NCI-H748 treated with DMSO at 0.1 percent for 48 hours (cell line): ENCODE data around the gene ETNK2.

Source experiments
- DNase-seq: peaks from one replicate; lab custom pipeline; 2025; lab: John Stamatoyannopoulos, UW

ETNK2 gene, protein sequence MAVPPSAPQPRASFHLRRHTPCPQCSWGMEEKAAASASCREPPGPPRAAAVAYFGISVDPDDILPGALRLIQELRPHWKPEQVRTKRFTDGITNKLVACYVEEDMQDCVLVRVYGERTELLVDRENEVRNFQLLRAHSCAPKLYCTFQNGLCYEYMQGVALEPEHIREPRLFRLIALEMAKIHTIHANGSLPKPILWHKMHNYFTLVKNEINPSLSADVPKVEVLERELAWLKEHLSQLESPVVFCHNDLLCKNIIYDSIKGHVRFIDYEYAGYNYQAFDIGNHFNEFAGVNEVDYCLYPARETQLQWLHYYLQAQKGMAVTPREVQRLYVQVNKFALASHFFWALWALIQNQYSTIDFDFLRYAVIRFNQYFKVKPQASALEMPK

DNA sequence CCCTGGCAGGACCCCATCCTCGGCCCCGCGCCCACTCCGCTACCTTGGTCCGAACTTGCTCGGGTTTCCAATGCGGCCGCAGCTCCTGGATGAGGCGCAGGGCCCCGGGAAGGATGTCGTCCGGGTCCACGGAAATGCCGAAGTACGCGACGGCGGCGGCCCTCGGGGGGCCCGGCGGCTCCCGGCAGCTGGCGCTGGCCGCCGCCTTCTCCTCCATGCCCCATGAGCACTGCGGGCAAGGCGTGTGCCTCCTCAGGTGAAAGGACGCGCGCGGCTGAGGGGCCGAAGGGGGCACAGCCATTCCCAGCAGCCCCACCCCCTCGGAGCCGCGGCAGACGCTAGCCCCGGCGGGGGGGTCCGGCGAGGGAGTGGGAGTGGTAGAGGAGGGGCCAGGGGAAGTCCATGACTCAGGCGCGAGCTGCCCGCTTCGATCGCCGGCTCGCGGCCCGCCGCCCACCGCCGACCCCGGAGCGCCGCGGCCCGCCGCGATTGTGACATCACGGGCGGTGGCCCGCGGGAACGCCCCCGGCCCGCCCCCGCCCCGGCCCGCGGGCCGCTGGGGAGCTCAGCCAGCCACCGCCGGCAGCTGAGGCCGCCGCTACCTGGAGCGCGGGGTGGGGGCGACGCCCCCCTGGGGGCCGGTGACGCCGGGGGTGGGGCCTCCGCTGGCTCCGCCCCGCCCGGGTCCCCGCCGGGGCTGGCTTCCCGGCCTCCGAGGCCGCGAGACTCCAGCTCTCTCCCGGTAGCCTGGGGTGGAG lies at the start of gene ETNK2:
TSS of gene ETNK2 (minus strand) at position 493 of the 758 bp plus-strand sequence. CDS start at position 301, 192 bp downstream.
- peak; percentile 23 for DNase-seq

DNA sequence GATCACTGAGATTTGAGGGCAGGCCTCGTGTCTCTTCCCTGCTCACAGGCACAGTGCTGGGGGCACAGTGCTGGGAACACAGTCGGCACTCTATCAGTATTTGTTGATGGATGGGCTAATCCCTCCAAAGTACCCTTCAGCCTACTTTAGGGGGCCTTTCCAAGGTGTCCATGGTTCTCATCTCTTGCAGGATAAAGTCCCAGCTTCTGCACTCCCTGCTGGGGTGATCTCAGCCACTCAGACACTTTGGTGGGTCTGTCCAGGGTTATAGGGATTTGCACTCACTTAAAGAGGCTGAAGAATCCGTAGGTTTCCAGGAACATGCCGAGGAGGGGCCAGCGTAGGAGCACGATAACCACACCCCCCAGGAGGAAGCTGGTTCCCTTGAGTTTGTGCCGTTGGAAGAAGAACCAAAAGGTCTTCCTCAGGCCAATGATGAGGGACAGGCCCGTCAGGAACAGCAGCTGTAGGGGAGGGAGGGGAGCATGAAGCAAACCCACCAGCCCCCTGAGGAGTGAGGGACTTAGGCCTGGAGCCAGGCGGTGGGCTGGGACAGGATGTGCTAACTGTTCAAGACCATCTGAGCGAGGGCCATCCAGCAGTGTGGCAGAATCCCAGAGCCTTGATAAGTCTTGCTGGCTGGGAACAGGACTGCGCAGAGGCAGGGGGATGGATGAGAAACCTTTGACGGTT lies 49.6 kb upstream of the ETNK2 start:
- DNase-seq: no peak

DNA sequence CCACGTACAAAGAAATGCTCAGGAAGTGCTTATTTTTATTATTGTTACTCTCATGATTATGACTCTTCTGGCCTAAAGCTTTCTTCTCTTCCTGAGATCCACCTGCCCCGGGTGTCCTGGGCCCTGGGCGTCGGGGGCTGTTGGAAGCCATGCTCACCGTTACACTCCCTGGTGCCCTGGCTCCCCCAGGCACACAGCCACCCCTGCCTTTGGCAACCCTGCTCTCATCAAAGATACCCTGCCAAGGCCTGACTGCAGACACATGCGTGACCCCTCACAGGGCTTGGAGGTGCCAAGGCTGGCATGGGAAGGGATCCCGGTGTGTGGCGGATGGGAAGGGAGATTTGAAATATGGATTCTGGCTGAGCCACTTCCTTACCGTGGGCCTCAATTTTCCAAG lies 47.7 kb upstream of the ETNK2 start:
- DNase-seq: no peak

DNA sequence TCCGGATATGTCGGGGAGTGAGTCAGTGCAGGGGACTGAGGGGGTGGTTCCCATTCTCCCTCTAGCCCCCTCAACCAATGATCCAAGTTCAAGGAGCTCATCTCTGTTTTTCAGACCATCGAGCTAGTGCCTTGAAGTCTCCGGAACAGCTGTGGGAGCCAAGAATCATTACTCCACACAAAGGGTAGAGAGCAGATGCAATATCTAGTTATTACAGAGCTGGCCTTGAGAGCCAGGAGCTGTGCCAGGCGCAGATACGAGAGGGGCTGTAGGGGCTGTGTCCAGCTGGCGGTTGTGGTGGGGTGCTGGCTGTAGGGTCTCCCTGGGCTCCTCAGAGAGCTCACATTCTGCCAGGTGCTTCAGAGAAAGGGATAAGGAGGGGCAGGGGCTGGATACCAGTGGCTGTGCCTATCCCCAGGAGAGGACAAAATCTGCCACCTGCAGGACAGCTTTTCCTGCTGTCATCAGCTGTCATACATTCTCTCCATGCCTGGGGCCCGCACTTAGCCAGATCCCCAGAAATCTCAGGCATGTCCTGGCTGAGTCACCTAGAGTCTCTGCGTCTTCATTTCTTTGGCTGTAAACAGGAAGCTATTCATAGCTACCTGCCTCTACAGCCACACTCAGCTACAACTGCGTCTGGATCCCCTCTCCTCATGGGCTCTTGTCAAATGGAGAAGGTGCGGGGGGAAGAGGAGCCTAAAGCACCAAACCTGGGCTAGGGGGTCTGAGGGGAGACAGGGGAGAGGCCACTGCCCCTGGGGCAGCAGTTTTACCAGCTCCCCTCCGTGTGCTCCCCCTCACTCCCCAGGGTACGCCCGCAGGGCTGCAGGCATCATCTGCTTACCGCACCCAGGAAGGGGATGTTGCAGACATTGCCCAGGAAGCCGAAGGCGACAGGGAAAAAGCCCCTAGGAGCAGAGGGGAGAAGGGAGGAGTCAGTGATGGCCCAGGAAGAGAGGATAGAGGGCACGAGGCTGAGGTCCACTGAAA lies 46.8 kb upstream of the ETNK2 start:
- DNase-seq: no peak

DNA sequence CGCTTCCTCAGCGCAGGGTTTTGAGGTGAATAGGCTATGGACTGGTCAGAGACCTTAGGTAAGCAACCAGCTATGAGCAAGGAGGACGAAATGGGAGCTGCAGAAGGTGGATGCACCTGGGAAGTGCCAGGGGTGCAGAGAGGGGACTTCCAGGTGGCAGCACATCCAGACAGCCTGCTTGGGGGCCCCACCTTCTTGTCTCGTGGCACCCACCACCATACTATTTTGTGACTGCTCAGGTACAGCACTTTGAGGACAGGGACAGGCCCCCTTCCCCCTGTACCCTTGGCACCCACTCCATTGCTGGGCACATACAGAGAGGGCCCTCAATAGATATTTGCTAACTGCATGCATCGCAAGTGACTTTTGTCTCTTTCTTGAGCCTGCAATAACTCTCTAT lies 45.2 kb upstream of the ETNK2 start:
- DNase-seq: no peak

DNA sequence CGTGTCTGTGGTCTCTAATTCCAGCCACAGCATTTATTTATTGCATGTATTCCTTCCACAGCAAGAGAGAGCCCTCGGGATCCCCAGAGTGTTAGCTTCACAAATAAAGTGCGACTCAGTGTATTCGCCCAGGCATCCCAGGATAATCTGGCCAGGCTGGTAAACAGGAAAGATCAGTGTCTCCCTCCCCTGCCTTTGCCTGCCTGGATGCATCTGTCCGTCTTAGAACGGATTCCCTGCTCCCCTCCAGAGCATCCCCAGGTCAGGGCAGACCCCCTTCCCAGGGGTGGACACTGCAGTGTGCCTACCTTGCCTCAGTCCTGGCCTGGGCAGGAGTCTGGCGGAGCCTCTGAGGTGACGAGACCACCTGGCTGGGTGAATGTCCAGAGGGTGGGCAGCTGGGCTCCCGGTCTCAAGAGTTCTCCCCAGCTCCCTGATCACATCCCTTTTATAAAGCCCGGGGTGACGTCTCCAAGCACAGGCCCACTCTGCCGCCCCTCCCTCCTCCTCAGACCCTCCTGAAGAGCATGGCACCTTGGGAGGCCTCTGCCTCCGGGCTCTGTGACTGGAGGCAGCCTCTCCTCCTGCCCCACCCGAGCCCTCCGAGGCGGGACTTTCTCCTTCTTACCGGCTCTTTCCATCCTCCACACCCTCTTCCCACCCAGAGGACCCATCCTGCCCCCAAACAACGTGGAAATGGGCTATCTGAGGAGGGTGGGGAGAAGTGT lies 44.4 kb upstream of the ETNK2 start, which contains the start of gene KISS1:
TSS of gene KISS1 (minus strand) at position 424 of the 728 bp plus-strand sequence. CDS start 3,615 bp downstream, outside the sequence.
- DNase-seq: no peak

DNA sequence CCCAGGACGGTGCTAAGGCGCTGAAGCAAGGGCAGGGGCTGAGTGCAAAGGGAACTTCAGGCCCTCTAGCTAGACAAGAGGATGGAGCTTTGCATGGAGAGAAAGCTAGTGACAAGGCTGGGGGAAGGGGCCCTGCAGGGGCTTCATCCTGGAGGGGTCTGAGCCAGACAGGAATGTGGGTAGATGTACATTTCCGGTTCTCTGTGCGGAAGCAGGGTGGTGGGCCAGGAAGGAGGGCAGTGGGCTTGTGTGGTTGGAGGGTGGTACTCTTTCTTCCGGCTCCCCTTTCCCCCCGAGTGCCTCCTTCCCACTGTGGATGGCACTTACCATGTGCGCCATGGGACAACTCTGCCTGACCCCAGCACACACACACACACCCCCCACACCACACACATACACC lies 42.9 kb upstream of the ETNK2 start:
- no peak for DNase-seq

DNA sequence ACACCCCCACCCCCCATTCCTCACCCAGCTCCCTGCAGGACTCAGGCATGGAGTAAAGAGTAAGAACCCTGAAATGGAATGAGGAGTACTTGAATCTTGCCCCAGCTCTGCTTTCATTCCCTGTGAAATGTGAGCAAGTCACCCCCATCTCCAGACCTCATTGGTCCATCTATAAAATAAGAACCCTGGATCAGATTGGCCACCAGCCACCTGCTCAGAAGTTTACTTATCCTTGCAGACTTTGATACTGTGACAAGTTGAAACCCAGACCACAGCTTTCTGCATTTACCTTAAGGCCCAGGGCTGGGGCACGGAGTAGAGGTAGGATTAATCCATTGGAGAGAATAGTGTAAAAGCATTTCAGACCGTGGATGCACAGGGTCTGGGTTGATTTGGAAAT lies 42.2 kb upstream of the ETNK2 start:
- DNase-seq: no peak

DNA sequence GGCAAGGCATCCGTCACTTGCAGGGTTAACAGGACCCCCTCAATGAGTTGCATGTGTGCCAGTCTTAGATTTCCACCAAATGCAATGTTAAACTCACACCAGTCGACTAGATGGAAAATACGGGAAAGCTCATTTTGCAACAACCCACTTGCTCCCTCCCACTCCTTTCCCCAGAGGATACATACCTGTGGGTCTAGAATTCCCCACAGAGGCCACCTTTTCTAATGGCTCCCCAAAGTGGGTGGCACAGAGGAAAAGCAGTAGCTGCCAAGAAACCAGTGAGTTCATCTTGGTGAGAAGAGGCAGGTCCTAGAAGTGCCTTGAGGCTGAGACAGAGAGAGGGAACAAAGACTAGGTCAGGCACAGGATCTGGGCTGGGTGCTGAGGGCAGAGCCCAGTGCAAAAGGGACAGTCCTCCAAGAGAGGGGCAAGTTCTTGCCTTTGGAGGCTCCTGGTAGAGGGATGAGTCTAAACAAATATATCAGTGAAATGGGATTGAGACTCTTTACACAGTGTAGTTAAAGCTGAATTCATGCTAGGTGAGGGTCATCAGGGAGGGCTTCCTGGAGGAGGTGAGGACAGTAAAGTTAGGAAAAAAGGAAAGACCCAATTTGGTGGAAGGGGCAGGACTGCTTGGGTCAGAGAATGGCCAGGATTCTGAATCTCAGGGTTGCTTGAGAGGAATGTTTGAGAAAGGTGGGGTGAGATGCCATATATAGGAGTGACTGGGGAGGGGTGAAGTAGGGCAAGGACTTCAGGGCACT lies 40.9 kb upstream of the ETNK2 start:
- DNase-seq: no peak

DNA sequence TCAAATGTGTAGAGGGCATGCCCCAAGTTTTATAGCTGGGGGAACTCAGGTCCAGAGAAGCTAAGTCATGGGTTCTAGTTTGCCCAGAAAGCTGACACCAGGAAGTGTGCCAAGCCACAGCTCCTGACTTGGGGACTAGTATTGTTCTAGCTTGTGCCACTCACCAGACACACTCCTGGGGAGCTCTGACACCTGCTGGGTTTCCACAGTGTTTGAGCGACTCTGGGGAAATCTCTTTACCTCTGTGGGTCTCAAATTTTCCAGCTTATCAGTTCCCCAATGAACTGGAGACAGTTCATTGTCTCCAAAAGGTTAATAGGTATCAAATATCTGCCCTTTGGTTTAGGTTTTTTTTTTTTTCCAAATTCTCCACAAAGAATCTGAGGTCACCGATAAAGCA lies 40.2 kb upstream of the ETNK2 start:
- DNase-seq: no peak

DNA sequence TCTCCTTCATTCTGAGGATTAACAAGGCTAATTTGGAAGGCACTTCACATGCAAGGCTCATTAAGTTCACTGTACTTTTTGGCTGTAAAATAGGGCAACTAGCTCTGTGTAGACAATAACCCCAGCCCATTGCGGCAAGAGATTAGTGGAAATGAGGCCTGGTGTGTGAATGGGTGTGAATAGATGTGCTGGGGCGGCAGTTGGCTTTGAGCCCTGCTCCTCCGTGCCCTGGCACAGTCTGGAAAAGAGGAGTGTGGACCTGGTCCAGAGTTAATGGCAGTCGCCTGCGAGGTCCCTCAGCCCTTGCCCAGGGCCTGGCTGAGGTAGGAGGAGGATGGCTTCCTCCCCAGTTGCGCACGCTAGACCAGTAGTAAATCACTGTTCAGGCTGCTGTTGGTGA lies 39.6 kb upstream of the ETNK2 start:
- DNase-seq: no peak

DNA sequence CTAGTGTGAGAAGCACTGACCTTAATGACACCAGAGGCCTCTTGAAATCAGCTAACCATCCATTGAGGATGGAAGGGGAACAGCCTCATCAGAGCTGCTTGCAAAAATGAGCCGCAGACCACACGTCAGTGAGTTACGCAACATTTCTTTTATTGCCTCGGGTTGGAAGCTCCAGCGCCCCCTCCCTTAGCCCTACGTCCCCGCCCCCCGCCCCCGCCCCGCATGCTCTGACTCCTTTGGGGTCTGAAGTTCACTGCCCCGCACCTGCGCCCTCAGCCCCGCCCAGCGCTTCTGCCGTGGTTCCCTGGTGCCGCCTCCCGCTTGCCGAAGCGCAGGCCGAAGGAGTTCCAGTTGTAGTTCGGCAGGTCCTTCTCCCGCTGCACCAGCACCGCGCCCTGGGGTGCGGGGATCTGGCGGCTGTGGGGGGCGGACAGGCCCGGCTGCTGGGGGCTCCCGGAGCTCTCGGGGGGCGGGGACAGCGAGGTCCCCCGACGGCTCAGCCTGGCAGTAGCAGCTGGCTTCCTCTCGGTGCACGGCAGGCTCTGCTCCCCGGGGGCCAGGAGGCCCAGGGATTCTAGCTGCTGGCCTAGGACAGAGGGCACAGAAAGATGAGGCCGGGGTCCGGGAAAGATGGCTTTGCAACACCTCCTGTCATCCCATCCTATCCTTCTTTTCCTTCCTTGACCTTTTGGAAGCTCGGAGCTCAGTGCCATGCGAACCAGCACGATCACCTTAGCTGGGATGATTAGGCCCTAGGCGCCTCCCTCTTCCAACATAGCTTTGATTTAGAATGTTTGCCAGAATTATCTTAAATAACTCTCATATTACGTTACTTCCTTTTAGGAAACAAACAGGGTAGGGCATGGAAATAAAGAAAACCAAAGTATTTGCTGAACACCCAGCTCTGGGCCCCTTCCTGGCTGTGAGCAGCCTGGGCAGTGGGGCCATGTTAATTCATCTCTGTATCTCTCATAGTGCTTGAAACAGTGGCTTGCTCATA lies 38.7 kb upstream of the ETNK2 start:
- DNase-seq: no peak

DNA sequence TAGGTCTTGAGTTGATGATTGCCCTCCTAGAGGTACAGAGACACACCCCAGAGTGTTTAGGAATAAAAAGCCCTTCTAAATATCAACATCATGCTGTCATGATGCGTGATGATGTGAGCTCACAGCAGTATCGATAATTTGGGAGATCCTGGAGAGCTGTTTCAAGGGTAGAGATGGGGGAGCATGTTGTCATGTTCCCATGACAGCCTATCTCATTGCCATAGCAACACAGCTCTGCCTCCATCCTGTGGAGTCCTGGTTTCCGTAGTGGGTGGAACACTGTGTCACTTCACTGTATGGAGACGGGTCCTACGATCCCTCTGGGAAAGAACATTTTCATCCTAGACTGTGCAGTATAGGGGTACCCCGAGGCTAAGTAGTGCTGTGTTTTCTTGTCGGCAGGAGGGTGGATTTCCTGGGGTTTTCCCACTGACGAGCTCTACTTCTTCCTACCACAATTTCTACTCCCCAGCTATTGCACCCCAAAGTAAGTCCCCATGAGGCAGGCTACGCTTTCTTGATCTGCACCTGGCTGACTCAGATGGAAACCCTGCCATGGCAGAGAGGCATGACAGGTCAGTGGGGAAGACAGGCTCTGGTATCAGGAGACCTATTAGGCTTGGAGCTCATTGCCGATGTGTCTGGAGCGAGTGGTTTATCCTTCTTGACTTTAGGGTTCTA lies 37.3 kb upstream of the ETNK2 start:
- DNase-seq: no peak

DNA sequence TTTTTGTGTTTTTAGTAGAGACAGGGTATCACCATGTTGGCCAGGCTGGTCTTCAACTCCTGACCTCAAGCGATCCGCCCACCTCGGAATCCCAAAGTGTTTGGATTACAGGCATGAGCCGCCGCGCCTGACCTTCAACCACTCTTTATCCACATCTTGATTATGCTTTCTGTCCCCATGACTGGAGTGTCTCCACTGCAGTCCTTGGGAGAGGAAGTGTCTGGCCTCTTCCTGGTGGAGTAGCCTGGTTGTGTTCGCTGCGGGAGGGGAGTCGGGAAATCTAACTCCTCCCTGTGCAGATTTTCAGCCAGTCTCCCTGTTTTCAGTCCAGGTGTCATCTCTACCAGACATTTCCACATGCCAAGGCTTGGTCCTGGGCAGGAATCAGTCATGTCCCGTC lies 34.8 kb upstream of the ETNK2 start:
- no peak for DNase-seq

DNA sequence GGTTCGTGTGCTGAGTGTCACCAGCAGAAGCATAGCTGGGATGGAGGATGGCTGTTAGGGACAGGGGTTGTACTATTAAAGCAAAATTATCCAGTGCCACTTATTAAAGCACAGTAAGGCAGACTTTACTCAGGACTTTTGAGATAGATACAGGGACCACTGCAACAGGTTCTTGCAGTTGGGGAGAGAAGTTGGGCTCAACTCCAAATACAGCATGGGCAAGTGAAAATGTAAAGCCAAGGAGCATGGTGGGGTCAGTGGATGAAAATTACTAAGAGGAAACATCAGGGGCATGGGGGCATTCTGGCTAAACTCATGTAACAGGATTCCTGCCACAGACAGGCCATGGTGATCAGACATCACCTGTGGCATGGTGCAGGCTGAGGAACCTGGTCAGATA lies 29.3 kb upstream of the ETNK2 start:
- DNase-seq: no peak

DNA sequence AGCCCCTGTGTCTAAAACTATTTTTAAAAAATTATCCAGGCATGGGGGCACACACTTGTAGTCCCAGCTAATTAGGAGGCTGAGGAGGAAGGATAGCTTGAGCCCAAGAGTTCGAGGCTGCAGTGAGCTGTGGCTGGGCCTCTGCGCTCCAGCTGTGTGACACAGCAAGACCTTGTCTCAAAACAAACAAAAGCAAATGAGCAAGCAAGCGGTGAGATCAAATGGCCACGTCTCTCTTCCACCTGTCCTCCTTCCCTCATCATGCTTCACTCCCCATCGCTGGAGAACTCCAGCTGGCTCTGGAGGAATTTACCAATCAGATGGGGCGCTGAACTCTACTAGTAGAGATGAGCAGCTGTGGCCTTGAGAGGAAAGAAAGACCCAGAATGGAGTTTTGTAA lies 28.3 kb upstream of the ETNK2 start:
- DNase-seq: no peak

DNA sequence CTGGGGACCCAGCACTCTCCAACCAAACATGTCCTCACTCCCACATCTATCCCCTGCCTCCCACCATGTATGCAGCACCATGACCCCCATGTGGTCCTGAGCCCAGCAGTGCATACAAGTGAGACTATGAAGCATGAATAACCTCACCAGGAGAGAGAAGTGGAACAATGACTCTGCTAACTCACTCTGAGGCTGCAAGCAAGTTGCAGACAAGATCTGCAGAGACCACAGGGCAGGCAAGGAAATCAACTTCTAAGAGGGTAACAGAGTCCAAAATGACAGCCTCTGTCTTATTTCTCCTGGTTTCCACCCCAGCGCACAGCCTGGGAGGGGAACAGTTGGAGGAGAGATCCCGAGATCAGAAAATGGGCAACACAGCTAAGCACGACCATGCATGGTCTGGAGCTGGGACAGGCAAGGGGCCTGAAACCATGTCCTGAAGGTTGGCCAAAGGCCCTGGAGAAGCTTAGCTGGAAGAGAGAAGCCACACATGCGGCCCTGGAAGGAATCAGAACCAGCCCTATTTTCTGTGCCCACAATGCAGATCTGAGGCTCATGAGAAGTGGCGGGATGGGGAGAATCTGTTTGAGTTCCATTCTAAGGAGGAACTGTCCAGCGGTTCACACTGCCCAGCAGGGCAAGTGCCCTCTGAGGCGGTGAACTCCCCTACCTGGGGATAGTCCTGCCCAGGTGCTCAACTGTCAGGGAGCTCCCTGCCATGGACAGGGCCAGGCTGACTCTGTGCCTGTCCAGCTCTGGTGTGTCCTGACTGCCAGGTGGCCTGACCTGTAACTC lies 26.8 kb upstream of the ETNK2 start:
- DNase-seq: no peak
